Liver (tissue), 9 donors: ENCODE measurements around the gene TBC1D21. TPM values are rescaled to one million over a fixed set of nuclear protein-coding genes. Genes with fewer than 3 reads are reported as not detected.

Source experiments
- DNase-seq: peaks from one replicate; pipeline ENCODE4 v3.0.0-alpha.2; 2017; ENCODE audit warnings: low spot score
- H3K27ac ChIP-seq, 2 donors: one replicate each; pipeline ENCODE4 v1.7.0; 2013; ENCODE audit warnings: inconsistent platforms in 2 of 2, low read length in 2 of 2, control low read depth in 1 of 2, low read depth in 1 of 2, mild to moderate bottlenecking in 1 of 2
- H3K27me3 ChIP-seq, 4 donors: one replicate each; pipeline versions ENCODE4 v1.6.1 to v1.7.0; 2013; ENCODE audit warnings: low read length in 3 of 4, inconsistent platforms in 1 of 4, mild to moderate bottlenecking in 1 of 4, moderate library complexity in 1 of 4; ENCODE audit not compliant: control insufficient read depth in 4 of 4, insufficient read depth in 4 of 4
- H3K36me3 ChIP-seq, 4 donors: one replicate each; pipeline versions ENCODE4 v1.6.1 to v1.7.0; 2013; ENCODE audit warnings: low read length in 3 of 4, mild to moderate bottlenecking in 3 of 4, low read depth in 1 of 4, moderate library complexity in 1 of 4; ENCODE audit not compliant: control insufficient read depth in 4 of 4, insufficient read depth in 3 of 4
- H3K4me1 ChIP-seq, 4 donors: one replicate each; pipeline versions ENCODE4 v1.6.1 to v1.7.0; 2013; ENCODE audit warnings: low read length in 3 of 4, mild to moderate bottlenecking in 3 of 4, moderate library complexity in 1 of 4; ENCODE audit not compliant: control insufficient read depth in 4 of 4, insufficient read depth in 4 of 4
- H3K4me3 ChIP-seq, 3 donors: one replicate each; pipeline versions ENCODE4 v1.6.1 to v1.7.0; 2013; ENCODE audit warnings: low read length in 3 of 3, control low read depth in 1 of 3, low read depth in 1 of 3, mild to moderate bottlenecking in 1 of 3
- H3K9ac ChIP-seq, 2 donors: one replicate each; pipeline ENCODE4 v1.7.0; 2013; ENCODE audit warnings: low read length in 2 of 2, mild to moderate bottlenecking in 2 of 2, moderate library complexity in 2 of 2, control low read depth in 1 of 2, low read depth in 1 of 2
- H3K9me3 ChIP-seq, 4 donors: one replicate each; pipeline versions ENCODE4 v1.6.1 to v1.7.0; 2013; ENCODE audit warnings: low read length in 3 of 4; ENCODE audit not compliant: control insufficient read depth in 4 of 4
- EGR1 ChIP-seq, 2 donors: IDR thresholded peaks; 2 replicates each; pipeline ENCODE4 v1.6.1; 2016 to 2018; ENCODE audit warnings: antibody characterized with exemption in 2 of 2, low read depth in 2 of 2
- GABPA ChIP-seq, 2 donors: IDR thresholded peaks in 1 of 2; conservative IDR thresholded peaks in 1 of 2; 2 replicates each; pipeline ENCODE4 v1.6.1; 2016; ENCODE audit warnings: antibody characterized with exemption in 2 of 2, mild to moderate bottlenecking in 1 of 2, moderate library complexity in 1 of 2
- NR2F2 ChIP-seq: IDR thresholded peaks from 2 replicates; pipeline ENCODE4 v1.6.1; 2016; ENCODE audit warnings: antibody characterized with exemption
- RAD21 ChIP-seq, 2 donors: IDR thresholded peaks; 2 replicates each; pipeline ENCODE4 v1.6.1; 2016; ENCODE audit warnings: antibody characterized with exemption in 2 of 2, mild to moderate bottlenecking in 2 of 2
- SP1 ChIP-seq: IDR thresholded peaks from 2 replicates; pipeline ENCODE4 v1.6.1; 2018; ENCODE audit warnings: antibody characterized with exemption, mild to moderate bottlenecking
- TAF1 ChIP-seq: conservative IDR thresholded peaks from 2 replicates; pipeline ENCODE4 v1.6.1; 2016; ENCODE audit warnings: antibody characterized with exemption, mild to moderate bottlenecking
- YY1 ChIP-seq: IDR thresholded peaks from 2 replicates; pipeline ENCODE4 v1.6.1; 2016; ENCODE audit warnings: antibody characterized with exemption, mild to moderate bottlenecking
- ZBTB33 ChIP-seq: IDR thresholded peaks from 2 replicates; pipeline ENCODE4 v1.6.1; 2016; ENCODE audit warnings: antibody characterized with exemption
- WGBS: extraction: QIAGEN DNeasy Blood & Tissue Kit; methylation state at CpG from one replicate; pipeline ENCODE4 v1.1.7; 2013; 5-methylcytosine and 5-hydroxymethylcytosine counted together
- polyA plus RNA-seq, 2 donors: library from polyadenylated mRNA; stranded (reverse) in 1 of 2; unstranded in 1 of 2; fragments of 200-250 nt in 1 of 2; fragments of >200 nt in 1 of 2; fragmentation: Nextera tagmentation in 1 of 2; extraction: Ambion mirVana in 1 of 2; gene quantifications; one replicate each; pipeline versions ENCODE4 v1.2.1 to v1.2.3, GENCODE V29; 2013 to 2015
- total RNA-seq, 2 donors: library from RNA; depleted of rRNA; stranded (reverse); fragments of >200 nt; gene quantifications; one replicate each; pipeline ENCODE4 v1.2.3, GENCODE V29; 2014
- TF ChIP-seq, protein P1 (sequence below): fragments of 150-350 bp; IDR thresholded peaks from 2 replicates; pipeline ENCODE4 v1.5.1; 2017; ENCODE audit warnings: improper control_type of control experiment, low read depth, low read length; ENCODE audit not compliant: missing input control
- TF ChIP-seq, protein P2 (sequence below): IDR thresholded peaks from 2 replicates; pipeline ENCODE4 v1.6.1; 2016; ENCODE audit warnings: antibody characterized with exemption, mild to moderate bottlenecking
- TF ChIP-seq, protein P3 (sequence below): IDR thresholded peaks from 2 replicates; pipeline ENCODE4 v1.6.1; 2016; ENCODE audit warnings: antibody characterized with exemption
- donor health status: healthy.
- donor health status: healthy.
- donor health status: healthy.
- donor health status: healthy.
- donor health status: healthy.

The TBC1D21 gene
- total and polyA plus RNA-seq, 4 donors, result not detected

GRCh38 chr15:73873889-73874511, 636 bp downstream of the TBC1D21 start:
- Histone ChIP-seq H3K9me3 (peaks cover 0 to 4% (median 1%) of the 10 kb centered on the region in 4 donors), H3K36me3 (no peaks in the 10 kb centered on the region), H3K4me1 (no peaks in the 10 kb centered on the region), H3K27ac (no peak overlapping the region), H3K27me3 (no peaks in the 10 kb centered on the region), H3K4me3 (no peak overlapping the region), H3K9ac (no peak overlapping the region)
- TF ChIP-seq GABPA (IDR thresholded peaks at IDR 0.05 in 1 of 2, conservative IDR thresholded peaks at IDR 0.05 in 1 of 2) (no peak), RAD21 (IDR thresholded peaks at IDR 0.05) (peak; percentile 67 to 70)
- TF ChIP-seq, protein P1, sequence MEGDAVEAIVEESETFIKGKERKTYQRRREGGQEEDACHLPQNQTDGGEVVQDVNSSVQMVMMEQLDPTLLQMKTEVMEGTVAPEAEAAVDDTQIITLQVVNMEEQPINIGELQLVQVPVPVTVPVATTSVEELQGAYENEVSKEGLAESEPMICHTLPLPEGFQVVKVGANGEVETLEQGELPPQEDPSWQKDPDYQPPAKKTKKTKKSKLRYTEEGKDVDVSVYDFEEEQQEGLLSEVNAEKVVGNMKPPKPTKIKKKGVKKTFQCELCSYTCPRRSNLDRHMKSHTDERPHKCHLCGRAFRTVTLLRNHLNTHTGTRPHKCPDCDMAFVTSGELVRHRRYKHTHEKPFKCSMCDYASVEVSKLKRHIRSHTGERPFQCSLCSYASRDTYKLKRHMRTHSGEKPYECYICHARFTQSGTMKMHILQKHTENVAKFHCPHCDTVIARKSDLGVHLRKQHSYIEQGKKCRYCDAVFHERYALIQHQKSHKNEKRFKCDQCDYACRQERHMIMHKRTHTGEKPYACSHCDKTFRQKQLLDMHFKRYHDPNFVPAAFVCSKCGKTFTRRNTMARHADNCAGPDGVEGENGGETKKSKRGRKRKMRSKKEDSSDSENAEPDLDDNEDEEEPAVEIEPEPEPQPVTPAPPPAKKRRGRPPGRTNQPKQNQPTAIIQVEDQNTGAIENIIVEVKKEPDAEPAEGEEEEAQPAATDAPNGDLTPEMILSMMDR, result peak; percentile 59
- WGBS, result 36% methylated on average over 6 of the region's 6 CpGs
- DNase-seq, result no peak

GRCh38 chr15:73879426-73879825, 6.1 kb downstream of the TBC1D21 start:
- DNase-seq, result no peak
- Histone ChIP-seq H3K36me3 (no peaks in the 10 kb centered on the region), H3K9me3 (peaks cover 0 to 4% (median 1%) of the 10 kb centered on the region in 4 donors), H3K4me3 (no peak overlapping the region), H3K9ac (no peak overlapping the region), H3K4me1 (no peaks in the 10 kb centered on the region), H3K27ac (no peak overlapping the region), H3K27me3 (peaks cover 0 to 2% (median under 1%) of the 10 kb centered on the region in 4 donors)
- no peak for TF ChIP-seq EGR1 (IDR thresholded peaks at IDR 0.05; ENCODE audit: low read depth in 2 of 2)
- TF ChIP-seq YY1, result no peak
- no peak for TF ChIP-seq GABPA (IDR thresholded peaks at IDR 0.05 in 1 of 2, conservative IDR thresholded peaks at IDR 0.05 in 1 of 2)
- WGBS, result 77% methylated on average over 3 of the region's 3 CpGs

DNA sequence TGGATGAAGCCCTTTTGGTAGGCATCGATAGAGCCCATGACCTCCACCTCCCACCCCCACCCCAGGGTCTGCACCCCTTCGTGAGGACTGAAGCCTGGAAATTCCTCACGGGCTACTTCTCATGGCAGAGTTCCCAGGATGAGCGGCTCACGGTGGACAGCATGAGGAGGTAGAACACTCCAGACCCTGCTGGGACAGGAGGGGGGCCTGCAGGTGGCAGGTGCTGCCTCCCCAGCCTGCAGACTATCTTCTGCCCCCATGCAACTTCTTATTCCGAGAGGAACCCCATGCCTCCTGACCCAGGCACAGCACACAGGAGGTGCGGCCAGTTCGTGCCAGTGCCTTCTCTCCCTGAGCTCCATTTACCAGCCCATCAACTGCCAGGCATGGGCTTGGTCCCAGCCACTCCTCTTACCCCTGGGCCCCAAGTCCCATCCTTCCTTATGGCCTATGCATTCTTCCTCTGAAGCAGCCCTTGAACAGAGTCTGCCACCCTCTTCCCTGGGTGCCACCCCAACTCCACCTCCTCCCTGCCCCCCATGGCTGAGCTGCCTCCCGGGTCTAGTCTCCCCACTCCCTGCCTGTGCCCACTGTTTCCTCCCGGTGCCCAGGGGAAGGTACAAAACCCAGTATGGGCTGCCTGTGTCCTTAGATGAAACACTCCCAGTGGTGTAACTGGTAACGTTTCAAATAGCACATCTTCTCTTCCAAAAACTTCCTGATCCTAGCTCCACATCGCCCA, 8.4 kb downstream of the TBC1D21 start:
- TF ChIP-seq, protein P2, sequence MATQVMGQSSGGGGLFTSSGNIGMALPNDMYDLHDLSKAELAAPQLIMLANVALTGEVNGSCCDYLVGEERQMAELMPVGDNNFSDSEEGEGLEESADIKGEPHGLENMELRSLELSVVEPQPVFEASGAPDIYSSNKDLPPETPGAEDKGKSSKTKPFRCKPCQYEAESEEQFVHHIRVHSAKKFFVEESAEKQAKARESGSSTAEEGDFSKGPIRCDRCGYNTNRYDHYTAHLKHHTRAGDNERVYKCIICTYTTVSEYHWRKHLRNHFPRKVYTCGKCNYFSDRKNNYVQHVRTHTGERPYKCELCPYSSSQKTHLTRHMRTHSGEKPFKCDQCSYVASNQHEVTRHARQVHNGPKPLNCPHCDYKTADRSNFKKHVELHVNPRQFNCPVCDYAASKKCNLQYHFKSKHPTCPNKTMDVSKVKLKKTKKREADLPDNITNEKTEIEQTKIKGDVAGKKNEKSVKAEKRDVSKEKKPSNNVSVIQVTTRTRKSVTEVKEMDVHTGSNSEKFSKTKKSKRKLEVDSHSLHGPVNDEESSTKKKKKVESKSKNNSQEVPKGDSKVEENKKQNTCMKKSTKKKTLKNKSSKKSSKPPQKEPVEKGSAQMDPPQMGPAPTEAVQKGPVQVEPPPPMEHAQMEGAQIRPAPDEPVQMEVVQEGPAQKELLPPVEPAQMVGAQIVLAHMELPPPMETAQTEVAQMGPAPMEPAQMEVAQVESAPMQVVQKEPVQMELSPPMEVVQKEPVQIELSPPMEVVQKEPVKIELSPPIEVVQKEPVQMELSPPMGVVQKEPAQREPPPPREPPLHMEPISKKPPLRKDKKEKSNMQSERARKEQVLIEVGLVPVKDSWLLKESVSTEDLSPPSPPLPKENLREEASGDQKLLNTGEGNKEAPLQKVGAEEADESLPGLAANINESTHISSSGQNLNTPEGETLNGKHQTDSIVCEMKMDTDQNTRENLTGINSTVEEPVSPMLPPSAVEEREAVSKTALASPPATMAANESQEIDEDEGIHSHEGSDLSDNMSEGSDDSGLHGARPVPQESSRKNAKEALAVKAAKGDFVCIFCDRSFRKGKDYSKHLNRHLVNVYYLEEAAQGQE, result no peak
- TF ChIP-seq NR2F2 (no peak), SP1 (no peak), ZBTB33 (no peak), GABPA (IDR thresholded peaks at IDR 0.05 in 1 of 2, conservative IDR thresholded peaks at IDR 0.05 in 1 of 2) (no peak), TAF1 (no peak)
- TF ChIP-seq, protein P3, sequence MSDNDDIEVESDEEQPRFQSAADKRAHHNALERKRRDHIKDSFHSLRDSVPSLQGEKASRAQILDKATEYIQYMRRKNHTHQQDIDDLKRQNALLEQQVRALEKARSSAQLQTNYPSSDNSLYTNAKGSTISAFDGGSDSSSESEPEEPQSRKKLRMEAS, result no peak
- TF ChIP-seq, protein P1, result no peak
- H3K36me3 ChIP-seq, result no peaks in the 10 kb centered on the region
- no peak overlapping the region for H3K9ac ChIP-seq
- H3K27ac ChIP-seq, result no peak overlapping the region
- DNase-seq, result no peak
- H3K4me1 ChIP-seq, result no peaks in the 10 kb centered on the region
- no peak overlapping the region for H3K4me3 ChIP-seq
- WGBS, result 76% methylated on average over 12 of the region's 12 CpGs
- H3K27me3 ChIP-seq, result peaks cover 0 to 2% (median under 1%) of the 10 kb centered on the region in 4 donors
- H3K9me3 ChIP-seq, result peaks cover 0 to 4% (median 1%) of the 10 kb centered on the region in 4 donors
